GM15510 (cell line): ENCODE results near the gene PLXNA4.

ENCODE experiments used
- POLR2A ChIP-seq: IDR thresholded peaks from 3 replicates; pipeline ENCODE4 v1.6.1; 2011; ENCODE audit warnings: borderline replicate concordance; ENCODE audit not compliant: insufficient read length; ENCODE audit errors: extremely low read depth

Gene PLXNA4

DNA sequence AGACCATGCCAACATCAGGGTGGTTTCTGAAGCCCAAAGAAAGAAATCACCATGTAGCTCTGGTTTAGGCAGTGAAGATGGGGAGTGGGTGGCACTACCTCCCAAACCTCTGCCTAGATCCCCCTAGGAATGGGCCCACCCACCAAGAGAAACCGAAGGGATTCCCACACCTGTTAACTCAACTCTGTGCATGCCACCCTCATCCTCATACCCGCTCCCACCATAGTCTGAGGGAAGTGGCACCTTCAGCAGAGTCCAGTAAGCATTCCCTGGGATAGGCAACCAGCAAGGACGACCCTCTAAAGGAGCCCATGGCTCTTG, 1.7 kb upstream of the PLXNA4 start:
- TF ChIP-seq POLR2A, result no peak

DNA sequence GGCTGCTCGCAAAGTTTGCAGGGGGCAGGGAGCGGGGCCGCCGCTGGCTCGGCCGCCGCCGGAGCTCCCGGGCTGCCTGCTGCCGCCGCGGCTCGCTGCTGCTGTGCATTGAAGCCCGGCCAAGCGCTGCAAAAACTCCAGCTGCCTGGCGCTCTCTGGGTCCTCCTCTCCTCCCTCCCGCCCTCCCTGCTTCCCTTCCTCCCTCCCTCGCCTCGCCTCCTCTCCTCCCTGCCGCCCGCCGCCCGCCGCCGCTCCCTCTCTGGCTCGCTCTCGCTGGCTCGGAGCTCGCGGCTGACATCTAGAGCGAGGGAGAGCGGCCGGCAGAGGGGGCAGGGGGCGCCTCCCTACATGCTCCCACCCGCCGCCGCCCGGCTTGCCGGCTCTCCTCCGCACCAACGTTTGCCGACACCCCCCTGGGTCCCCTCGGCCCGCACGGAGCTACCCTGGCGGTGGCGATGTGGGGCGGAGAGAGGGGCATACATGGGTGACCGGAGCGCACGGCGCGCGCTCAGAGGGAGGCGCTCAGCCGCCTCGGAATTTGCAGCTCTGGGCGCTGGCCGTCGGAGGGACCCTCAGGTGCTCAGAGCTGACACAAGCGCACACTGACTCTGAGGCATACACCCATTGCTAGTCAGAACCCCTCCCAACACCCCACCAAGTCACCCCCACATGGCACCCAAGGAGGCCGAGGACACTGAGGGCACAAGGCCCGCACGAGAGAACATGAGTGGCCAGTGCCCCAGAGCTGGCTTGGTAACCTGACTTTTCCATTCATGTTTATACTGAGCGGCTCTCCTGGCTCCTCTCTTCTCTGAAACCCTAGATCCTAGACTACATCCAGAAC, 1.2 kb upstream of the PLXNA4 start:
- no peak for TF ChIP-seq POLR2A

DNA sequence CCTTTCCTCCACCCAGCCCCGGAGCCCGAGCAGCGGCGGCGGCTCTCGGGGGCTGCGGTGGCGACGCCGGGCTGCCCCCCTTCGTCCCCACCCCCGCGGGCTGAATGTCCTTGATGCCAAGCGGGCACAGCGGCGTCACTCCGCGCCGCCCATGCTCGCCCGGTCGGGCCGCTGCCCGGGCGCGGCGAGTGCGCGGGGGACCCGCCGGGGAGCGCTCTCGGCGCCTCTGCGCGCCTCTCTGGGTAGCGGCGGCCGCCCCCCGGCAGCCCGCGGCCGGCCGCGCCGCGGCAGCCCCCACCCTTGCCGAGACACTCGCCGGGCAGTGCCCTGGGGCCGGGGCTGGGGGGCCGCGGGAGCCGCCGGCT, 433 bp upstream of the PLXNA4 start:
- TF ChIP-seq POLR2A, result no peak

DNA sequence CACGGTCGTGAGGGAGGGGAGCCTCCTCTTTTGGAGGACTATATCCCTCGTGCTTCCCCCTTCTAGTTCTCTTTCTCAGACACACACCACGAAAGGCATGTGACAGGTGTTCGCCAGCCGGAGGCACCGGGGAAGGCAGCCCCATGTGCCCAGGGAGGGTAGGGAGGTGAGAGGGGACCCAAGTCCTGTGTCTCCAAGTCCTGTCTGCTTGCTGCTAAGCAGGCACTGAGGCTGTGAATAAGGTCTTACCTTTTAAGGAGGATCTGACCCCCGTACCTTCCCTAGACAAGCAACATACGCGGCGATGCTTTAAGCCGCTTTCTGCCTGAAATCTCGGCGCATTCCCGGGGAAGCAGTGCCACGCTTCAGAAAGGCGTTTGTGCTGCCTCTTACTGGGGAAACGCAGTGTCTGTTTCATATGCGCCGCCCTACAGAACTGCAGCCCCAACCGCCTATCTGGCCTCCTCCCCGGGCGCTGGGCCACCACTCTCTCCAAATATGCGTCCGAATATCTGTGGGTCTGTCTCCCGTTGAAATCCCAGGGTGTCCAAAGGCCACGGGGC, 770 bp downstream of the PLXNA4 start:
- TF ChIP-seq POLR2A, result no peak

DNA sequence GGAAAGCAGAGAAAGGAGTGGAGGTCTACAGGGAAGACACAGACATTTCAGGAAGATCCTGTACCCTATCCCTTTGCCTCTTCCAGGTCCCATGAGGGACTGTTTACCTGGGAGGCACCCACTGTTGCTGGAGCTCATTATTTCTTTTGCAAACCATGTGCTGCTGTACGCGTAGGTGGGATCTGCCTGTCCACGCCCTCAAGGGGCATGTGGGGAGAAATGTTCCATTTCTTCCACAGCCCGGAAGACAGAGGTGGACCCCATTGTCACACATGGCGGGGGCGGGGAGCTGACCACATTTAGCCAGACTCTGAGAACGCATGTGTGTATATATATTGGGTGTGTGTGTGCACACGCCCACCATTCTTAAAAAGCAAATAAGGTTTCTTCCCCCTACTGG, 2.0 kb downstream of the PLXNA4 start:
- TF ChIP-seq POLR2A, result no peak

DNA sequence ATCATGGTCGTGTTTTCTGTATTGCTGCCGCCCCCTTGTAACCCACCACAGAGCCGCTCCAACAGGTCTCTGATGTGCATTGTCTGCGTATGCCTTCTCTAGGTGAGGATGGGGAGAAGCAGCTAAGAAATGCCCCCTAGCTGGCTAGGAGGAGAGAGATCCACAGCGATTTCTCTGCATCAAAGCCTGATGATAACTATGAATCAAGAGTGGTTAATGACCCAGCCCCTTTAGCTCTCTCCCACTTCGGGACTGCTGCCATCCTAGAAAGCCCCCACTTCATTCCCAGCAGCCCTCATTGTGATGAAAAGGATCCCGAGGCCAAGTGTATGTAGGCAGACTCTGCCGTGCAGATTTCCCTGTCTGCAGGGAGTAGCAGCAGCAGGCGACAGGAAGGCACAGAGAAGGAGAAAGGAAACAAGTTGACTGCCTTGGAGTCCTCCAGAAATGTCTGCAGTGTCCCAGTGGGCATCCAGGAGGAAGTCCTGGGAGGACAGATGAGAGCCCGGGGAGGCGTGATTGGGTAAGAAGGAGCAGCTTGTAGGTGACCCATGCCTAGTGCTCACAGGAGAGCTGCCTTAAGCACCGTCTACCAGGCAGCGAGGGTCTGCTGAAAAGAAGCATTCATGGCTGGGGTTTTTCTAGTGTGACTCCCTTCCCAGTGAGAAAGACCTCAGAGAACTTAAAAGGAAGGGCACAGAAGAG, 2.9 kb downstream of the PLXNA4 start:
- TF ChIP-seq POLR2A, result no peak

DNA sequence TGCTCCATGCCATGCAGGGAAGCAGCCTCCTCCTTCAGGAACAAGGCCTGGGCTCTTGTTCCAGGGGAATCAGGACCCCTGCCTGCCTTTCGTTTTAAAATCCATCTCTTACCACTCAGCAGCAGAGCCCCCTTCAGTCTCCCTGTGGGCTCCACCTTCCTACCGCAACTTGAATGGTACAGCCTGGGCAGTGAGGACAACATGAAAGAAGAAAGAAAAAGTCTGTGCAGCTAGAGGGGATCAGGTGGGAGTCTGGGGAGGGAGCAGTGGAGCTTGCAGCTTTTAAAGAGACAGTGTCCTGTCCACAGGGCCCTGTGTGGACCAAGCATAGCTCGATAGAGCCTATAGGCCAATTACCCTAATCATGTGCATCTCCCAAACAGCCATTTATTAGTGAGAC, 3.7 kb downstream of the PLXNA4 start:
- no peak for TF ChIP-seq POLR2A

DNA sequence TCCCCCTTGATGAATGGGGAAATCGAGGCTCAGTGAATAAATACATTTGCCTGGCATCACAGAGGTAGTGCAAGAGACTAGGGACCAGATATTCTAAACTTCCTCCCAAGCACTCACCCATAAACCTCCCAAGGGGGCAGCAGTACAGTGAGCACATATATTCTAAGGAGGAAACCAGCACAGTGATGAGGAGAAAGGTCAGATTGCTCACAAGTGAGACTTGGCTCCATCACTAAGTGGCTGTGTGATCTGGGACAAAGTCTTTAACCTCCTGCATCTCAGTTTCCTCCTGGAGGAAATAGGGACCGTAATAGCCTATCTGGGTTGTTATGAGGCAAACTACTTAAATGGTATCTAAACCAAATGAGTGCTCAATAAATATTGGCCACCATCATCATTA, 4.3 kb downstream of the PLXNA4 start:
- TF ChIP-seq POLR2A, result no peak

DNA sequence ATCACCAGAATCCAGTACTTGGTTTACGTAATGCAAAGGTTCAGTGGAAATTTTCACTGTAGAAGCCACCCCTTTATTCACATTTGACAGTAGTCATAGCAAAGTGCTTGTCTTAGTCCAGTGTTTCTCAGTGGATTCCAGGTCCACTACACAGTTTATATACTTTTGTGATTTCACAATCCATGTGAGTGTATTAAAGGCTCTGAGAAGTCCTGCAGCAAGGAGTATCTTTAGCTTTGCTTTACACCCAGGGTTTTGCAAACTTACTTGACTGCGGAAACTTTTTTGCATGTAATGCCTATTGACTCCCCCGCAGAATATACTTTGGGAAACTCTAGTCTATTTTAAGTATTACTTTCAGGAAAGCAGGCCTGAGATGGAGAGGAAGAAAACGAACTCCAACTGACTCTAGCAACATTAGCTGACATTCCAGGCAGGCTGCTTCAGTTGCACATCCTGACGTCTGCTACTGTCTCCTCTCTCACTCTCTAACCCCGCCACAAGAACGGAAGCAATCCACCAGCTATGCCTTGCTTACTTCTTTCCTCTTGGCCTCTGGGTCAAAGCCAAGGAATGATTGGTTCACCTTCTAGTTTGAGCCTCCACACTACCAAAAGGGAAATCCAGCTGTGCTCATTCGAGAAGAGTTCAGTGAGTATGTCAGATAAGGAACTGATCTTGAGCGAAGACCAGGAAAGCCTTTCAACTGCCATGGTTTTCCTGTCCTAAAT, 6.2 kb downstream of the PLXNA4 start:
- no peak for TF ChIP-seq POLR2A

DNA sequence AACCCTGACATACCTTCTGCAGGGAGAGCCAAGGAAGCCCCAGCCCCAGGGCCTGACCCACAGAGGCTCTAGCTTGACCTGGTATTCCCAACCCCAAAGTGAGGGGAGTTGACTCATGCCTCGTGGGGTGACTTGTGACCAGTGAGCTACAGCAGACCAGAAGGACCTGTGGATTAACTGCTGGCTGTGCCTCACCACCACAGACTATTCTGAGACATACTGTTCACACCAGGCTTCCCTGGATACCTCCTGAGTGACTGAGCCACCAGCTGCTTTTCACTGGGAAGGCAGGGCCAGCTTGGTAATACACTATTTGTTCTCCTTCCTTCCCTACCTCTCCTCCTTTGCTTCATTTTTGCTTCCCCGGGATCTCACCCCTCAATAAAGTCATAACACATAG, 7.3 kb downstream of the PLXNA4 start:
- no peak for TF ChIP-seq POLR2A

DNA sequence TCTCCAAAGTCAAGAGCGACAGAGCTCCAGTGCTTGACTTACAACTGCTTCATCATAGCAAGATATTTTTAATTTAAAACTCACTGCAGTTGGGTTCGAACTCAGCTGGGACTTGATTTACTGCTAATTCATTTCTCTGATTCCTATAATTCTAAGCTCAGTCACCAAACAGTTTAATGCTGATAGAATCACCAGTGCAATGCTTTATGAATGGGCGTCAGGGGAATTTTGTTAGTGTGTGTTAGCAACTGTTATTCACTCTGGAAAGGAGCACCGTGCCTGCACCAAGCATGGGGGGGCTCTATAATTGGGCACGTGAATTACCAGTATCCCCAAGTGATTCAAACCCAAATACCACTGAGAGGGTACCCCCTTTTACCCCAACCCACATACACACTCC, 10.4 kb downstream of the PLXNA4 start:
- no peak for TF ChIP-seq POLR2A

DNA sequence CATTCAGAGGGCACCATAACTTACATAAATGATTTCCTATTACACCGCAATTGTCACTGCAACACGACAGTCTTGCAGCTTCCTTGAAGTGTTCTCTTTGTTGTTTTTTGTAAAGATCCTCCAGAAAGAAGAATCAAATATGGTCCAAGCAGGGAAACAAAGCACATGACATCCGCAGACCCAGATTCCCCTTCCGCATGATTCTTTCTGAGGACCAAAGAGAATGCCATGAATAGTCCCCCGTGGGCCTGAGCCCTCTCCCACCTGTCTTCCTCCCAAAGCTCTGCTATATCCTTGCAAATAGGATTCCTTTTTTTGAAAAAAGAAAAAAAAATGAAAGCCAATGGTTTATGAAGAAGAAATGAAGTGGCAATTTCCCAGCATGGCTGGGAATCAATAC, 10.8 kb downstream of the PLXNA4 start:
- TF ChIP-seq POLR2A, result no peak

DNA sequence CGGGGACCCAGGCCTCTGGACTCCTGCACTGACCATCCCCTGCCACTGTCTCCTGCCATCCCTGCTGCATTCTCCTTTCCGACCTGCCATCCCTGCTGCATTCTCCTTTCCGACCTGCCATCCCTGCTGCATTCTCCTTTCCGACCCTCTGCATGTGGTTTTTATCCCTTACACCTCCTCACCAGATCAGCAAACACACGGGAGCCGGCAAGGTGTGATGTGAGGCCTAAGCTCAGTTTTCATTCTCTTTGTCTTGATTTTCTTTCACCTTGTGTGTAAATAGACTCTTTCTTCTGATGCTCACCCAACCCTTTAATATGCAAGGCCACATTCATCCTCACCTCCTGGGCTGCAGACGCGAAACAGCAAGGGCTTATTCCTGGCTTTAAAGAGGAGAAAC, 11.4 kb downstream of the PLXNA4 start:
- TF ChIP-seq POLR2A, result no peak

DNA sequence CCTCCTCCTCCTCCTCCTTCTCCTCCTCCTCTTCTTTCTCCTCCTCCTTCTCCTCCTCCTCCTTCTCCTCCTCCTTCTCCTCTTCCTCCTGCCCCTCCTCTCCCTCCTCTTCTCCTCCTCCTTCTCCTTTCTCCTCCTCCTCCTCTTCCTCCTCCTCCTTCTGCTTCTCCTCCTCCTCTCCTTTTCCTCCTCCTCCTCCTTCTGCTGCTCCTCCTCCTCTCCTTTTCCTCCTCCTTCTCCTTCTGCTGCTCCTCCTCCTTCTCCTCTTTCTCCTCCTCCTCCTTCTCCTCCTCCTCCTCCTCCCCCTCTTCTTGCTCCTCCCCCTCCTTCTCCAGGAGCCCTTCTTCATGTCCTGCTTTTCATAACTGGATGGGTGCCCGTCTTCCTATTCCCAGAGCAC, 12.2 kb downstream of the PLXNA4 start:
- TF ChIP-seq POLR2A, result no peak

DNA sequence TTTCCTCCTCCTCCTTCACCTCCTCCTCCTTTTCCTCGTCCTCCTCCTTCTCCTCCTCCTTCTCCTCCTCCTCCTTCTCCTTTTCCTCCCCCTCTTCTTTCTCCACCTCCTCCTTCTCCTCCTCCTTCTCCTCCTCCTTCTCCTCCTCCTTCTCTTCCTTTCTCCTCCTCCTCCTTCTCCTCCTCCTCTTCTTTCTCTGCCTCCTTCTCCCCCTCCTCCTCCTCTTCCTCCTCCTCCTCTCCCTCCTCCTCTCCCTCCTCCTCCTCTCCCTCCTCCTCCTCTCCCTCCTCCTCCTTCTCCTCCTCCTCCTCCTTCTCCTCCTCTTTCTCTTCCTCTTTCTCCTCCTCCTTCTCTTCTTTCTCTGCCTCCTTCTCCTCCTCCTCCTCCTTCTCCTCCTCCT, 13.6 kb downstream of the PLXNA4 start:
- TF ChIP-seq POLR2A, result no peak

DNA sequence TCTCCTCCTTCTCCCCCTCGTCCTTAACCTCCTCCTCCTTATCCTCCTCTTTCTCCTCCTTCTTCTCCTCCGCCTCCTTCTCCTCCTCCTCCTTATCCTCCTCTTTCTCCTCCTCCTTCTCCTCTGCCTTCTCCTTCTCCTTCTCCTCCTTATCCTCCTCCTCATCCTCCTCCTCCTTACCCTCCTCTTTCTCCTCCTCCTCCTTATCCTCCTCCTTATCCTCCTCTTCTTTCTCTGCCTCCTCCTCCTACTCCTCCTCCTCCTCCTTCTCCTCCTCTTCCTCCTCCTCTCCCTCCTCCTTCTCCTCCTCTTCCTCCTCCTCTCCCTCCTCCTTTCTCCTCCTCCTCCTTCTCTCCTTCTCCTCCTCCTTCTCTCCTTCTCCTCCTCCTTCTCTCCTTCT, 14.5 kb downstream of the PLXNA4 start:
- TF ChIP-seq POLR2A, result no peak

DNA sequence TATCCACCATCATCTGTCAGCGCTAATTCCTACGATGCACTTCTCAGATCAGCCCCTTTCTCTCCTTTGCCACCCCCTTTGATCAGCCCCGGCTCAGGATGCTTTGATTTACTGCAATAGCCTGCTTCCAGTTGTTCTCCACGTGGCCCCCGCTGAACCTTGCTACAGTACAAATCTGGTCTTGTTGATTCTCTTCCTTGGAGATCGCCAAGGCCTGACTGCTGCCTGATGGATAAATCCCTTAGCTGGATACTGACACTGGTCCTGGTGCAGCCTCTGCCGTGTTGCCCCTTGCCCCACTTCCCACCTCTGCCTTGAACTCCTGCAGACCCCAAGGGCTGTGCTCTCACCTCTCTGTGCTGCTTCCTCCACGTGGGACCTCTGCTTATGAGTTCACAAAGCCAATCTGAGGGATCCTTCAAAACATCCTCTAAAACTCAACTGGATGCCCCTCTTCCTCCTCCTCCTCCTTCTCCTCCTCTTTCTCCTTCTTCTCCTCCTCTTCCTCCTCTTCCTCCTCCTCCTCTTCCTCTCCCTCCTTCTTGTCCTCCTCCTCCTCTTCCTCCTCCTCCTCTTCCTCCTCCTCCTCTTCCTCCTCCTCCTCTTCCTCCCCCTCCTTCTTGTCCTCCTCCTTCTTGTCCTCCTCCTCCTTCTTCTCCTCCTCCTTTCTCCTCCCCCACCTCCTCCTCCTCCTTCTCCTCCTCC, 15.3 kb downstream of the PLXNA4 start:
- TF ChIP-seq POLR2A, result no peak
